HEK293 (cell line): ENCODE data around the gene SBNO2.

Source experiments
- ATF2 ChIP-seq: fragments of 450-650 bp; formaldehyde crosslinking; IDR thresholded peaks from 2 replicates; pipeline ENCODE4 v1.5.1; 2016; ENCODE audit warnings: missing biosample characterization, missing genetic modification characterization, low read depth
- KLF10 ChIP-seq: fragments of 450-650 bp; IDR thresholded peaks from 2 replicates; pipeline ENCODE4 v1.5.1; 2018; ENCODE audit warnings: missing biosample characterization, mild to moderate bottlenecking, missing genetic modification characterization
- REPIN1 ChIP-seq: fragments of 450-650 bp; formaldehyde crosslinking; IDR thresholded peaks from 2 replicates; pipeline ENCODE4 v1.5.1; 2017; ENCODE audit warnings: missing biosample characterization, missing genetic modification characterization, low read depth
- ZIC2 ChIP-seq: fragments of 450-650 bp; formaldehyde crosslinking; IDR thresholded peaks from 2 replicates; pipeline ENCODE4 v1.5.1; 2016; ENCODE audit warnings: missing biosample characterization, missing genetic modification characterization
- ZNF488 ChIP-seq: fragments of 450-650 bp; formaldehyde crosslinking; IDR thresholded peaks from 2 replicates; pipeline ENCODE4 v1.5.1; 2016; ENCODE audit warnings: missing biosample characterization, missing genetic modification characterization
- ZNF501 ChIP-seq: fragments of 450-650 bp; formaldehyde crosslinking; IDR thresholded peaks from 2 replicates; pipeline ENCODE4 v1.5.1; 2016; ENCODE audit warnings: missing biosample characterization, missing genetic modification characterization
- ZNF558 ChIP-seq: fragments of 450-650 bp; formaldehyde crosslinking; IDR thresholded peaks from 2 replicates; pipeline ENCODE4 v1.5.1; 2016; ENCODE audit warnings: missing biosample characterization, missing genetic modification characterization
- ZNF830 ChIP-seq: fragments of 450-650 bp; IDR thresholded peaks from 2 replicates; pipeline ENCODE4 v1.5.0; 2018; ENCODE audit warnings: missing biosample characterization, missing genetic modification characterization, low read depth, mild to moderate bottlenecking, moderate library complexity
- TF ChIP-seq, protein P1 (sequence below): fragments of 450-650 bp; formaldehyde crosslinking; IDR thresholded peaks from 2 replicates; pipeline ENCODE4 v1.5.1; 2016; ENCODE audit warnings: missing biosample characterization, missing genetic modification characterization
- TF ChIP-seq, protein P2 (sequence below): fragments of 450-650 bp; formaldehyde crosslinking; IDR thresholded peaks from 2 replicates; pipeline ENCODE4 v1.5.1; 2016; ENCODE audit warnings: missing biosample characterization, missing genetic modification characterization

DNA sequence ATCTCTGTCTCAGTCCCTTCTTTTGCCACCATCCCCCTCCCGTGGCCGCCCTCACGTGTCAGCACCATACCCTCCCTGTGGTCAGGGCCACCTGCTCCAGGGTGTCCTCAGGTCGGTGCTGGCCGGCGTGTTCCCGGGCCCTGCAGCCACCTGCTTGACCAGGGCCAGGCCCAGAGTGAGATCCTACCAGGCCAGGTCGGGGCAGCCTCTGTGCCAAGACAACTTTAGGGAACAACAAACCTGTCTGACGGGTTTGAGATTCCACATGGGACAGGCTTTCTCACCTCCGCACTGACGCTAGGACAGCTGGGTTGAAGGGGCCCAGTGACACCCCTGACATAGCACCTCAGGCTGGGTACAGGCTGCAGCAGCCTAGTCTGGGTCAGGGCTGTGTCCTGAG lies 7.5 kb upstream of the SBNO2 start:
- TF ChIP-seq, protein P1, sequence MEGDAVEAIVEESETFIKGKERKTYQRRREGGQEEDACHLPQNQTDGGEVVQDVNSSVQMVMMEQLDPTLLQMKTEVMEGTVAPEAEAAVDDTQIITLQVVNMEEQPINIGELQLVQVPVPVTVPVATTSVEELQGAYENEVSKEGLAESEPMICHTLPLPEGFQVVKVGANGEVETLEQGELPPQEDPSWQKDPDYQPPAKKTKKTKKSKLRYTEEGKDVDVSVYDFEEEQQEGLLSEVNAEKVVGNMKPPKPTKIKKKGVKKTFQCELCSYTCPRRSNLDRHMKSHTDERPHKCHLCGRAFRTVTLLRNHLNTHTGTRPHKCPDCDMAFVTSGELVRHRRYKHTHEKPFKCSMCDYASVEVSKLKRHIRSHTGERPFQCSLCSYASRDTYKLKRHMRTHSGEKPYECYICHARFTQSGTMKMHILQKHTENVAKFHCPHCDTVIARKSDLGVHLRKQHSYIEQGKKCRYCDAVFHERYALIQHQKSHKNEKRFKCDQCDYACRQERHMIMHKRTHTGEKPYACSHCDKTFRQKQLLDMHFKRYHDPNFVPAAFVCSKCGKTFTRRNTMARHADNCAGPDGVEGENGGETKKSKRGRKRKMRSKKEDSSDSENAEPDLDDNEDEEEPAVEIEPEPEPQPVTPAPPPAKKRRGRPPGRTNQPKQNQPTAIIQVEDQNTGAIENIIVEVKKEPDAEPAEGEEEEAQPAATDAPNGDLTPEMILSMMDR = no peak
- no peak for TF ChIP-seq REPIN1 (tag by site-specific recombination)
- TF ChIP-seq ZNF558 (tag by site-specific recombination) = no peak
- TF ChIP-seq, protein P2, sequence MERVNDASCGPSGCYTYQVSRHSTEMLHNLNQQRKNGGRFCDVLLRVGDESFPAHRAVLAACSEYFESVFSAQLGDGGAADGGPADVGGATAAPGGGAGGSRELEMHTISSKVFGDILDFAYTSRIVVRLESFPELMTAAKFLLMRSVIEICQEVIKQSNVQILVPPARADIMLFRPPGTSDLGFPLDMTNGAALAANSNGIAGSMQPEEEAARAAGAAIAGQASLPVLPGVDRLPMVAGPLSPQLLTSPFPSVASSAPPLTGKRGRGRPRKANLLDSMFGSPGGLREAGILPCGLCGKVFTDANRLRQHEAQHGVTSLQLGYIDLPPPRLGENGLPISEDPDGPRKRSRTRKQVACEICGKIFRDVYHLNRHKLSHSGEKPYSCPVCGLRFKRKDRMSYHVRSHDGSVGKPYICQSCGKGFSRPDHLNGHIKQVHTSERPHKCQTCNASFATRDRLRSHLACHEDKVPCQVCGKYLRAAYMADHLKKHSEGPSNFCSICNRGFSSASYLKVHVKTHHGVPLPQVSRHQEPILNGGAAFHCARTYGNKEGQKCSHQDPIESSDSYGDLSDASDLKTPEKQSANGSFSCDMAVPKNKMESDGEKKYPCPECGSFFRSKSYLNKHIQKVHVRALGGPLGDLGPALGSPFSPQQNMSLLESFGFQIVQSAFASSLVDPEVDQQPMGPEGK (tag by site-specific recombination) = no peak
- TF ChIP-seq ZIC2 (tag by site-specific recombination) = no peak
- TF ChIP-seq KLF10 = no peak
- TF ChIP-seq ZNF501 (tag by site-specific recombination) = no peak
- no peak for TF ChIP-seq ZNF830 (tag by site-specific recombination)
- no peak for TF ChIP-seq ATF2 (tag by site-specific recombination)
- TF ChIP-seq ZNF488 (tag by site-specific recombination) = no peak
